ENCODE data around the gene MS4A8.
"Not testable (repeated sequence)": the region's sequence is repeated elsewhere in the genome, so short reads cannot be mapped to it uniquely, and the experiment has no call there.

Gene MS4A8

DNA sequence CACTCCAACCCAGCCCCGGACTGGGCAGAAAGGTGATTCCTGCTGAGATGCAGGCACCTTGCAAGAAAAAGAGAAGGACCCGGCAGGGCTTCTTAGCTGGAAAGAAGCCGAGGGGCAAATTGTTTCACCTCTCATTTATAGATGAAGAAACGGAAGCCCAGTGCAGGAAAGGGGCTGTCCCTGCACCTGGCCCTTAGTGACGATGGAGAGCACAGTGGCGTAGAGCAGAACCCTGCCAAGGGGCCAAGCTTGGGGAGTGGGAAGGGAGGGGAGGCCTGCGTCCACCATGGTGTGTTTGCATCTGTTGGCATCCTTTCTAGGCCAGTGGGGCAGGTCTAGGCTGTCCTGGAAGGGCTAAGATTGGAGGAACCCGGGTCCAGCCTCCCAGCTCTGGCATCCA lies 49.4 kb downstream of the MS4A8 start:
- Histone ChIP-seq H3K9me3 (ENCODE audit: control insufficient read depth in 2 of 2, low read length in 2 of 2) (peaks cover 0 to 3% of the 10 kb centered on the region in 2 donors), H3K36me3 (ENCODE audit: control insufficient read depth in 2 of 2, insufficient read depth in 2 of 2, low read length in 2 of 2) (no peaks in the 10 kb centered on the region), H3K4me1 (ENCODE audit: control insufficient read depth, insufficient read depth, low read length) (no peaks in the 10 kb centered on the region), H3K9ac (ENCODE audit: low read length in 2 of 2) (no peak overlapping the region), H3K4me3 (ENCODE audit: low read length in 2 of 2) (no peak overlapping the region), H3K27ac (ENCODE audit: low read length) (no peak overlapping the region), H3K27me3 (ENCODE audit: control insufficient read depth in 1 of 2, insufficient read depth in 2 of 2, low read length in 2 of 2) (peaks cover 9 to 10% of the 10 kb centered on the region in 2 donors)

DNA sequence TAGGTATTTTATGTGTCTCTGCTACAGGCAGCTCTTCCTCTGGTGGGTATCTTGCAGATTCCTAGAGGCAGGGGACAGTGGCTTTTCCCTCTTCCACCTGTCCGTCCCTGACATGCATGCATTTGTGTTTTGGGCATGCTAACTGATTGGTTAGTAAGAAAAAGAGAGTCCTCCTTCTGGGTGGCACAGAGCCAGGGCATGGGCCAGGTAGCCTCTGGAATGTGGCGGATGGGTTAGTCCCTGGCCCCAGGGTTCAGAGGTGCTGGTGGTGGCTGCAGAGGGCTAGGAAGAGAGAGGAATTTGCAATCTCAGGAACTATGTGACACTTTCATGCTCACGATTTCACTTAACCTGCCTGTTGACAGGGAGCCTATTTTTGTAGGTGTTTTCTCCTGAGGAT lies 51.5 kb downstream of the MS4A8 start:
- H3K27ac ChIP-seq (ENCODE audit: low read length) = no peak overlapping the region
- H3K9ac ChIP-seq (ENCODE audit: low read length in 2 of 2) = no peak overlapping the region
- H3K9me3 ChIP-seq (ENCODE audit: control insufficient read depth in 2 of 2, low read length in 2 of 2) = peaks cover 0 to 3% of the 10 kb centered on the region in 2 donors
- no peak overlapping the region for H3K4me3 ChIP-seq (ENCODE audit: low read length in 2 of 2)
- H3K36me3 ChIP-seq (ENCODE audit: control insufficient read depth in 2 of 2, insufficient read depth in 2 of 2, low read length in 2 of 2) = no peaks in the 10 kb centered on the region
- H3K4me1 ChIP-seq (ENCODE audit: control insufficient read depth, insufficient read depth, low read length) = no peaks in the 10 kb centered on the region
- H3K27me3 ChIP-seq (ENCODE audit: control insufficient read depth in 1 of 2, insufficient read depth in 2 of 2, low read length in 2 of 2) = peaks cover 9 to 12% of the 10 kb centered on the region in 2 donors

DNA sequence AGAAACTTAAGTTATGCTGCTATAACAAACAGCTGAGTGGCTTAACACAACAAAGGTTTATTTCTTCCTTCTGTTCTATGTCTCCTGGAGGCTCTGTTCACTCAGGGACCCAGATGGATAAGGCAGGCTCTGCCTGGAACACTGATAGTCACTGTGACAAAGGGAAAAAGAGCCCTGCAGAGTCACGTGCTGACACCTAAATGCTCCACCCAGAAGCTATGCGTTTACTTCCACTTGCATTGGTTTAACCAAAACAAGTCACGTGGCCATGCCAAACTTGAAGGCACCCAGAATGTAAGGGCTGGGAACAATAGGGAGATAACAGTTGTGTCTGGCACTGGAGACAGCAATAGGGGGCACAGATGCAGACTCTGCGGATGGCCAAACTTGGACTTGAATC lies 53.9 kb downstream of the MS4A8 start:
- no peak overlapping the region for H3K4me3 ChIP-seq (ENCODE audit: low read length in 2 of 2)
- no peak overlapping the region for H3K9ac ChIP-seq (ENCODE audit: low read length in 2 of 2)
- H3K36me3 ChIP-seq (ENCODE audit: control insufficient read depth in 2 of 2, insufficient read depth in 2 of 2, low read length in 2 of 2) = no peaks in the 10 kb centered on the region
- H3K9me3 ChIP-seq (ENCODE audit: control insufficient read depth in 2 of 2, low read length in 2 of 2) = peaks cover 0 to 6% of the 10 kb centered on the region in 2 donors
- H3K27me3 ChIP-seq (ENCODE audit: control insufficient read depth in 1 of 2, insufficient read depth in 2 of 2, low read length in 2 of 2) = peaks cover 9 to 12% of the 10 kb centered on the region in 2 donors
- H3K27ac ChIP-seq (ENCODE audit: low read length) = no peak overlapping the region
- H3K4me1 ChIP-seq (ENCODE audit: control insufficient read depth, insufficient read depth, low read length) = no peaks in the 10 kb centered on the region

DNA sequence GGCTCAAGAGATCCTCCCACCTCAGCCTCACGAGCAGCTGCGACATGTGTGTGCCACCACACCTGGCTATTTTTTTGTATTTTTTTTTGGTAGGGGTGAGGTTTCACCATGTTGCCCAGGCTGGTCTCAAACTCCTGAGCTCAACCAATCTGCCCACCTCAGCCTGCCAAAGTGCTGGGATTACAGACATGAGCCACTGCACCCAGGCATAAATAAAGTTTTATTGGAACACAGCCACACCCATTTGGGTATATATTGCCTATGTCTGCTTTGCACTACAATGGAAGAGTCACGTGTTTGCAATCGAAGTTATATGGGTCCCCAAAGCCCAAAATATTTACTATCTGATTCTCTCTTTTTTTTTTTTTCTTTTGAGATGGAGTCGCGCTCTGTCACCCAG lies 55.5 kb downstream of the MS4A8 start:
- Histone ChIP-seq H3K36me3 (ENCODE audit: control insufficient read depth in 2 of 2, insufficient read depth in 2 of 2, low read length in 2 of 2) (no peaks in the 10 kb centered on the region), H3K9ac (ENCODE audit: low read length in 2 of 2) (no peak overlapping the region), H3K4me3 (ENCODE audit: low read length in 2 of 2) (no peak overlapping the region), H3K4me1 (ENCODE audit: control insufficient read depth, insufficient read depth, low read length) (no peaks in the 10 kb centered on the region), H3K9me3 (ENCODE audit: control insufficient read depth in 2 of 2, low read length in 2 of 2) (peaks cover 0 to 6% of the 10 kb centered on the region in 2 donors), H3K27ac (ENCODE audit: low read length) (no peak overlapping the region), H3K27me3 (ENCODE audit: control insufficient read depth in 1 of 2, insufficient read depth in 2 of 2, low read length in 2 of 2) (peaks cover 9 to 10% of the 10 kb centered on the region in 2 donors)

DNA sequence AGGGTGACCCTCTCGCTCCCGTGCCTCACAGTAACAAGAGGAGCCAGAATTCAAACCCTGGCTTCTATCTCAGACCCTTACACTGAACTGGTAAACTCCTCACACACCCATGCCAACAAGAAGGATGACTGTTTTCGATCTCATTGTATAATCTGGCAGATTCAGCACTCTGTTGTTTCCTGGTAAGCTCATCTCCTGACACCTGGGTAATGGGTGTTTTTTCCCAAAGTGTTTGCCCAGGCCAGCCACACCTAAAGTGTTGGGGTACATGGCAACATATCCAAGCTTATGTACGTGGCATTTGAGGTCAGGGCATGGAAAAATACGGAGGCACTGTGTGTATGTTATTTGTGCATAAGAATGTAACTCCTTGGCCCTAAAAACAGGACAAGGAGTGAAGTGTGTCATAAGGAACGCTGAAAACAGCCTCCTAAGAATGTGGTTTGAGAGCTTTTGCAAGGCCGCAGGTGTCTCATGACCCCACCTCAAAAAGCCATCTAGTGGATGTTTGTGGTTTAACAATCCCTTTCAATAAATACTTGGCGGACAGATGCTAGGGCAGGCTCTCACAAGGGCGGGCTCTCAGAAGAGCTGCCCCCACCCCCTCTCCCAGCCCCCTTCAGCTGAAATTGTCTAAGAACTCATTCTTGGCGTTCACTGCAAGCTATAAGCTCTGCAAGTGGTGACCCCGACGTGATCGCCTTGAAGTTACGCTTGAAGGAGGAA lies 57.1 kb downstream of the MS4A8 start, which contains the start of gene MS4A15:
Gene MS4A15 (plus strand): TSS at position 561 of the 726 bp plus-strand sequence. CDS start 6,867 bp downstream, outside the sequence.
- H3K27me3 ChIP-seq (ENCODE audit: control insufficient read depth in 1 of 2, insufficient read depth in 2 of 2, low read length in 2 of 2) = peaks cover 3 to 10% of the 10 kb centered on the region in 2 donors
- no peaks in the 10 kb centered on the region for H3K4me1 ChIP-seq (ENCODE audit: control insufficient read depth, insufficient read depth, low read length)
- H3K4me3 ChIP-seq (ENCODE audit: low read length in 2 of 2) = no peak within 1 kb of the TSS
- H3K9me3 ChIP-seq (ENCODE audit: control insufficient read depth in 2 of 2, low read length in 2 of 2) = peaks cover 0 to 6% of the 10 kb centered on the region in 2 donors
- no peaks in the 10 kb centered on the region for H3K36me3 ChIP-seq (ENCODE audit: control insufficient read depth in 2 of 2, insufficient read depth in 2 of 2, low read length in 2 of 2)
- H3K9ac ChIP-seq (ENCODE audit: low read length in 2 of 2) = no peak within 1 kb of the TSS
- H3K27ac ChIP-seq (ENCODE audit: low read length) = no peak within 1 kb of the TSS

DNA sequence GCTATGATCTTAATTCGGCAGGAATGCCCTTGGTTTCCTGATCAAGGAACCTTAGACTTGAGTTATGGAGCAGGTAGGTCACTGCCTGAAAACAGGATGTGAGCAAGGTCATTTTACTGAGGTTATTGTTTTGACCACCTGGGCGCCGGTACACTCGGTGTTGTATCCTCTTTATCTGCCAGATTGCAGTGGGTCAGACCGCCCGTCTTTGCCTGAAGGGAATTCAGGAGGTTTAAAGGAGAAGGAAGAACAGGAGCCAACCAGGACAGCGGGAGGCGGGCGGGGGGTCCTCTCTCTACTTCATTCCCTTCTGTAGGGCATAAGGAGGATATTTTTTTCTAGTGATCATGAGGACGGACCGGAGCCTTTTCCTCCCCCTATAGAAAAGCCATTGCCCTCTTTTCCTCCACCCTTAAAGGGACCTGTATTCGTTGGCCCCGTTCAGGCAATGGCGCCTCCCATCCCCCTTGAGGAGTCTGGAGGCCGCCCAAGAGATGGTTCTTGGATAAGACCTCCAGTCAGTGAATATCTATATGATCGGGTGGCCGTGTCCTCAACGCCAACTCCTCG lies 57.9 kb downstream of the MS4A8 start:
- no peaks in the 10 kb centered on the region for H3K4me1 ChIP-seq (ENCODE audit: control insufficient read depth, insufficient read depth, low read length)
- no peak overlapping the region for H3K27ac ChIP-seq (ENCODE audit: low read length)
- peaks cover 3 to 9% of the 10 kb centered on the region in 2 donors for H3K27me3 ChIP-seq (ENCODE audit: control insufficient read depth in 1 of 2, insufficient read depth in 2 of 2, low read length in 2 of 2)
- peaks cover 0 to 6% of the 10 kb centered on the region in 2 donors for H3K9me3 ChIP-seq (ENCODE audit: control insufficient read depth in 2 of 2, low read length in 2 of 2)
- H3K36me3 ChIP-seq (ENCODE audit: control insufficient read depth in 2 of 2, insufficient read depth in 2 of 2, low read length in 2 of 2) = no peaks in the 10 kb centered on the region
- H3K4me3 ChIP-seq (ENCODE audit: low read length in 2 of 2) = no peak overlapping the region
- no peak overlapping the region for H3K9ac ChIP-seq (ENCODE audit: low read length in 2 of 2)

DNA sequence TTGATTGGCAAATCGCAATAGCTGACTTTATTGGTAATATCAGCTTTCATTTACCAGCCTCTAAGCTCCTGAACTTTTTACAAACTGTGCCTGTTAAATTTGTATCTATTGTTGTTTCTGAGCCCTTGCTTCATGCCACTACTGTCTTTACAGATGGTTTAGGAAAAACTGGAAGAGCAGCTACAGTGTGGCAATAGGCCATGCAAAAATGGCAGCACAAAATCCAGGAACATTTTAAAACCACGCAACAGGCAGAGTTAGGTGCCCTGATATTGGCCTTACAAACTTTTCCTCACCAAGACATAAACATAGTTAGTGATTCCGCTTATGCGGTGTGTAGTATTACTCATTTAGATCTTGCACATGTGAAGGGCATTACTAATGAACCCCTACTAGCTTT lies 59.3 kb downstream of the MS4A8 start:
- H3K9ac ChIP-seq (ENCODE audit: low read length in 2 of 2); H3K4me3 ChIP-seq (ENCODE audit: low read length in 2 of 2); H3K27me3 ChIP-seq (ENCODE audit: control insufficient read depth in 1 of 2, insufficient read depth in 2 of 2, low read length in 2 of 2): not testable (repeated sequence)

DNA sequence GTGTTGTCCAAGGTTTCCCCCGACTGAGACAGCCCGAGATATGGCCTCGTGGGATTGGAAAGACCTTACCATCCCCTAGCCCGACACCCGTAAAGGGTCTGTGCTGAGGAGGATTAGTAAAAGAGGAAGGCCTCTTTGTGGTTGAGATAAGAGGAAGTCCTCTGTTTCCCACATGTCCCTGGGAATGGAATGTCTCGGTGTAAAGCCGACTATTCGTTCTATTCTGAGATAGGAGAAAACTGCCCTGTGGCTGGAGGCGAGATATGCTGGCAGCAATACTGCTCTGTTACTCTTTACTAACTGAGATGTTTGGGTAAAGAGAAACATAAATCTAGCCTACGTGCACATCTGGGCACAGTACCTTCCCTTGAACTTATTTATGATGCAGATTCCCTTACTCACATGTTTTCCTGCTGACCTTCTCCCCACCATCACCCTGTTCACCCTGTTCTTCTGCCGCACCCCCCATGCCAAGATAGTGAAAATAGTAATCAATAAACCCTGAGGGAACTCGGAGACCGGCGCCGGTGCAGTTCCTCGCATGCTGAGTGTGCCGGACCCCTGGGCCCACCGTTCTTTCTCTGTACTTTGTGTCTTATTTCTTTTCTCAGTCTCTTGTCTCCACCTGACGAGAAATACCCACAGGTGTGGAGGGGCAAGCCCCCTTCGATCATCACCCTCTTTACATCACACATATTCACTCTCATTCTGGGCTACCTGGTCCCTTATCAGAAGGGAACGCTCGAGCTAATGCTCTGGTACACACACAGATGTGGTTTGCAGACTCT lies 60.2 kb downstream of the MS4A8 start:
- H3K36me3 ChIP-seq (ENCODE audit: control insufficient read depth in 2 of 2, insufficient read depth in 2 of 2, low read length in 2 of 2); H3K9me3 ChIP-seq (ENCODE audit: control insufficient read depth in 2 of 2, low read length in 2 of 2); H3K4me1 ChIP-seq (ENCODE audit: control insufficient read depth, insufficient read depth, low read length); H3K27ac ChIP-seq (ENCODE audit: low read length); H3K4me3 ChIP-seq (ENCODE audit: low read length in 2 of 2); H3K9ac ChIP-seq (ENCODE audit: low read length in 2 of 2): not testable (repeated sequence)
- H3K27me3 ChIP-seq (ENCODE audit: control insufficient read depth in 1 of 2, insufficient read depth in 2 of 2, low read length in 2 of 2) = peaks cover 6 to 11% of the 10 kb centered on the region in 2 donors

More for the DNA sequence above, 59.3 kb downstream of the MS4A8 start:
- not testable (repeated sequence) for H3K27ac ChIP-seq (ENCODE audit: low read length); H3K9me3 ChIP-seq (ENCODE audit: control insufficient read depth in 2 of 2, low read length in 2 of 2); H3K4me1 ChIP-seq (ENCODE audit: control insufficient read depth, insufficient read depth, low read length); H3K36me3 ChIP-seq (ENCODE audit: control insufficient read depth in 2 of 2, insufficient read depth in 2 of 2, low read length in 2 of 2)

DNA sequence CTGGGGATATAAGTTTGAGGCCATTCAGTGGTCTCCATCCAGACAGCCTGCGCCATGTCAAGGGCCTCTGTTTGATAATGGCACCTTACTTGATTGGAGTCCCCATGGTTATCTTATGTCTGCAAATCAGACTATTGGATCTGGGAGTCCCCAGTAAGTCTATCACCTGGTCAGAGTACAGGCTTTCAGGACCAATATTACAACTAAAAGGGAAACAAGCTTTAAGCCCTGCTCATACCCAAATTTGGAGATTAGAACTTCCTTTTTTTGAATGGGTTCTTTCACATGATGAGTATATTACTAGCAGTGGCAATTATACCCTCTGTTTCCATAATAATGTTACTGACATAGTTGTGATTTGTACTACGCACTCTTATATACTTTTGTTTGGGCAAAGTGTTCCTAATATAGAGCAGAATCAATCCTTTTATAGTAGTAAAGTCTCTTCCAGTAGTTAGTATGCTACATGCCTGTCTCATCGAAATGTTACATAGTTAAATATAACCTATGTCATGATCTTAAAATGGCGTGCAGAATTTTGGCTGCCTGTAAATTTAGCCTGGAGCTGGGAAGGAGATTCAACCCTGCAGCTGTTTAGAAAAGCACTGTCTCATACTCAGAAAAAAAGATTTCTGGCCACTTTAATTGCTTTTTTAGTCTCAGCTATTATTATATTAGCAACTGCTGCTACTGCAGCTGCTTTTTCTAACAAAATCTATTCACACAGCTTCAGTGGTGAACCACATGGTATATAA lies 62.2 kb downstream of the MS4A8 start:
- no peak overlapping the region for H3K9ac ChIP-seq (ENCODE audit: low read length in 2 of 2)
- no peaks in the 10 kb centered on the region for H3K4me1 ChIP-seq (ENCODE audit: control insufficient read depth, insufficient read depth, low read length)
- H3K9me3 ChIP-seq (ENCODE audit: control insufficient read depth in 2 of 2, low read length in 2 of 2) = peaks cover 0 to 3% of the 10 kb centered on the region in 2 donors
- no peaks in the 10 kb centered on the region for H3K36me3 ChIP-seq (ENCODE audit: control insufficient read depth in 2 of 2, insufficient read depth in 2 of 2, low read length in 2 of 2)
- H3K27me3 ChIP-seq (ENCODE audit: control insufficient read depth in 1 of 2, insufficient read depth in 2 of 2, low read length in 2 of 2) = peaks cover 10 to 14% of the 10 kb centered on the region in 2 donors
- H3K27ac ChIP-seq (ENCODE audit: low read length) = no peak overlapping the region
- H3K4me3 ChIP-seq (ENCODE audit: low read length in 2 of 2) = no peak overlapping the region
